ENCODE data around the gene UBASH3B. TPM values are rescaled to one million over a fixed set of nuclear protein-coding genes. Genes with fewer than 3 reads are reported as not detected.
"Not testable (repeated sequence)": the region's sequence is repeated elsewhere in the genome, so short reads cannot be mapped to it uniquely, and the experiment has no call there.

The UBASH3B gene, protein sequence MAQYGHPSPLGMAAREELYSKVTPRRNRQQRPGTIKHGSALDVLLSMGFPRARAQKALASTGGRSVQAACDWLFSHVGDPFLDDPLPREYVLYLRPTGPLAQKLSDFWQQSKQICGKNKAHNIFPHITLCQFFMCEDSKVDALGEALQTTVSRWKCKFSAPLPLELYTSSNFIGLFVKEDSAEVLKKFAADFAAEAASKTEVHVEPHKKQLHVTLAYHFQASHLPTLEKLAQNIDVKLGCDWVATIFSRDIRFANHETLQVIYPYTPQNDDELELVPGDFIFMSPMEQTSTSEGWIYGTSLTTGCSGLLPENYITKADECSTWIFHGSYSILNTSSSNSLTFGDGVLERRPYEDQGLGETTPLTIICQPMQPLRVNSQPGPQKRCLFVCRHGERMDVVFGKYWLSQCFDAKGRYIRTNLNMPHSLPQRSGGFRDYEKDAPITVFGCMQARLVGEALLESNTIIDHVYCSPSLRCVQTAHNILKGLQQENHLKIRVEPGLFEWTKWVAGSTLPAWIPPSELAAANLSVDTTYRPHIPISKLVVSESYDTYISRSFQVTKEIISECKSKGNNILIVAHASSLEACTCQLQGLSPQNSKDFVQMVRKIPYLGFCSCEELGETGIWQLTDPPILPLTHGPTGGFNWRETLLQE
- total RNA-seq (10 to 100 TPM in 1 of 9 donors, 1 to 10 TPM in 8; 1.3 to 19.0 (median 1.7) TPM), polyA plus RNA-seq (1 to 10 TPM in 1 of 2 donors, under 1 TPM in 1; 0.72 to 4.8 TPM)
- long read RNA-seq, donor 1, full-length matches to known transcripts = 1 of 1 reads
- long read RNA-seq, donor 1, partial matches to known transcripts = 0 of 1 reads
- long read RNA-seq, donor 1, other reads (novel, unspliced or antisense) = 0 of 1 reads
- long read RNA-seq, donor 2, full-length matches to known transcripts = 5 of 6 reads
- long read RNA-seq, donor 2, partial matches to known transcripts = 0 of 6 reads
- long read RNA-seq, donor 2, other reads (novel, unspliced or antisense) = 1 of 6 reads
- long read RNA-seq, donor 3, full-length matches to known transcripts = 2 of 2 reads
- long read RNA-seq, donor 3, partial matches to known transcripts = 0 of 2 reads
- long read RNA-seq, donor 3, other reads (novel, unspliced or antisense) = 0 of 2 reads

DNA sequence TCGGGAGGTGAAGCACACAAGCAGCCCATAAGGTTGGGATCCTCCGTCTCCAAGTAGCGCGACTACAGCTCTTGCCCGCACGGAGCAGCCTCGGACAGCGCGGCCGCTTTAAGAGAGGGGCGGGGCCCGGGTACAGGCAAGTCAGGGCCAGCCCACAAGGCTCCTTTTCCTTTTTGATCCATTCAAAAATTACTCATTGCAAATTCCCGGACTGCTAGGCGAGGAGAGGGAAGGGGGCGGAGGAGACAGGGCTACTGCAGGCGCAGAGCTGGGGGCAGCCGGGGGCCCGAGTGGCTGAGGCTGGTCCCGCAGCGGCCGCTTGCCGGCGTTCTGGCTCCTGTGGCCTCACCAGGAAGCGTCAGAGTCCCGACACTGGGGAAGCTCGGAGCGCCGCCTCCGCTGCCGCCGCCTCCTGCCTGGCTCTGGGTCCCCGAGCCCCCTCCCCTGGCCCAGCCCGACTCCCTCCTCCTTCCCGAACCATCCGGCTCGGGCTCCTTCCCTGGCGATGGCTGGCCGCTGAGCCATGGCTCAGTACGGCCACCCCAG, at the start of gene UBASH3B:
Gene UBASH3B, plus strand, starts transcription at position 196 of the 546 bp plus-strand sequence. Its CDS starts 328 bp downstream, at position 524.
- 0 to 1% (median 1%) methylated on average over 29 to 39 of the region's 39 CpGs for WGBS, 4 donors
- intact Hi-C loops (cut with DNase I) = loop anchor here in 7 of 10 donors (1.0 to 10.0 kb wide), 7 partner anchors 22 to 127 kb away; no protein-coding TSS in a partner anchor
- peaks cover 0 to 54% (median 11%) of the 10 kb centered on the region in 12 donors for H3K4me1 ChIP-seq
- peak; percentile 75 to 87 (median 84) for DNase-seq
- H3K27ac ChIP-seq = peak within 1 kb of the TSS; percentile 48 to 92 (median 84)
- H3K4me3 ChIP-seq = peak within 1 kb of the TSS; percentile 59 to 93 (median 80)
- H3K9me3 ChIP-seq = no peaks in the 10 kb centered on the region
- H3K27me3 ChIP-seq = peaks cover 0 to 8% (median 0%) of the 10 kb centered on the region in 9 donors
- peak; percentile 77 to 92 (median 90) for ATAC-seq
- no peaks in the 10 kb centered on the region for H3K36me3 ChIP-seq
- TF ChIP-seq CTCF (IDR thresholded peaks at IDR 0.05) (peak in 2 of 12 donors; percentile 7 to 31), POLR2A (IDR thresholded peaks at IDR 0.05) (peak in 1 of 2 donors; percentile 45)

GRCh38 chr11:122607162-122607561, 48.4 kb upstream of the UBASH3B start:
- ATAC-seq; DNase-seq; H3K9me3 ChIP-seq; H3K27me3 ChIP-seq; H3K36me3 ChIP-seq; H3K4me3 ChIP-seq; H3K27ac ChIP-seq; H3K4me1 ChIP-seq; intact Hi-C loops (cut with DNase I): not testable (repeated sequence)
- 72 to 83% (median 76%) methylated on average over 2 of the region's 2 CpGs for WGBS, 4 donors

DNA sequence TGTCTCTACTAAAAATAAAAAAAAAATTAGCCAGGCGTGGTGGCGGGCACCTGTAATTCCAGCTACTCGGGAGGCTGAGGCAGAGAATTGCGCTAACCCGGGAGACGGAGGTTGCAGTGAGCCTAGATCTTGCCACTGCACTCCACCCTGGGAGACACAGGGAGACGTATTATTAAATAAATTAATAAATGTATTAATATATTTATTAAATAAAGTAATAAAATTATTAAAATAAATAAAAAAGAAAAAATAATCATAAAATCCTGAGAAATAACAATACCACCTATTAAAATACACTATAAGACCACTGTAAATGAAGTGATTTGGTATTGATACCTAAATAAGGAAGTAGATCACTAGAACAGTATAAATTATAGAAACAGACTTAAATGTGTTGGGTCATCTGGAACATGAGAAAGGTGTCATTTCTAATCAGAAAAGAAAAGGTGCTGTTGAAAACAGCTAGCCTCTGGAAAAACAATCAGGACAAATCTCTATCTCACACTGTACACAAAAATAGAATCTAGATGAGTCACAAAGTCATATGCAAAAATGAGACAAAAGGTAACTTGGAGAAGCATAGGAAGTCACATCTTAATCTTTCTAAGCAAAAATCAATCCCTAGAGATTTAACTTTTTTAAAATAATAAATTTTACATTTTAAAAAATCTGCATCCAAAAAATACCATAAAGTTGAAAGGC, 43.2 kb upstream of the UBASH3B start:
- WGBS, 4 donors = 95 to 97% (median 96%) methylated on average over 7 of the region's 7 CpGs

More for the DNA sequence above, 43.2 kb upstream of the UBASH3B start:
- ATAC-seq (no peak), DNase-seq (no peak)
- H3K4me1 ChIP-seq = no peaks in the 10 kb centered on the region
- intact Hi-C loops (cut with DNase I) = no loop called here
- H3K4me3 ChIP-seq = no peak overlapping the region
- H3K27ac ChIP-seq = no peak overlapping the region
- TF ChIP-seq CTCF (IDR thresholded peaks at IDR 0.05) (no peak), POLR2A (IDR thresholded peaks at IDR 0.05) (no peak)
- no peaks in the 10 kb centered on the region for H3K9me3 ChIP-seq
- no peaks in the 10 kb centered on the region for H3K36me3 ChIP-seq
- H3K27me3 ChIP-seq = no peaks in the 10 kb centered on the region
